Embryonic facial prominence (tissue), 1 donor: ENCODE results near the gene LRP8.

Source experiments
- DNase-seq: peaks from one replicate; pipeline ENCODE4 v3.0.0-alpha.2; 2016; ENCODE audit errors: extremely low spot score

LRP8 gene

DNA sequence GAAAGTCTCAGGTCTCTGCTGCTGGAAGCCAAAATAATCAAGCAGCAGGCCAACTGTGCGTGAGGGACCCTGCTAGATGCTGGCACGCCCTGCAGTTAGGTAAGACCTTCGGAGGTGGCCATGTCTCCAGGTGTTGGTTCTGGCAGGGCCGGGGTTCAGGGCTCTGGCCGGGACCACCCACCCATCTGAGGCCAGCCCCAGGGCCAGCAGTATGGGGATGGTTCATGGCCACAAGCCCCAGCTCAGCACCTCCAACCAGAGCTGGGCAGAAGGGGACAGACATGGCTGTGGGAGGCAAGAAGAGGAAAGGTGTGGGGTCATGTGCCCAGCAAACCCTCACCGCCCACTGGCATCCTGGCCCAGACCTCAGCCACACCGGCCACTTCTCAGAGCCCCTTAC, 23.3 kb downstream of the LRP8 start:
- no peak for DNase-seq

DNA sequence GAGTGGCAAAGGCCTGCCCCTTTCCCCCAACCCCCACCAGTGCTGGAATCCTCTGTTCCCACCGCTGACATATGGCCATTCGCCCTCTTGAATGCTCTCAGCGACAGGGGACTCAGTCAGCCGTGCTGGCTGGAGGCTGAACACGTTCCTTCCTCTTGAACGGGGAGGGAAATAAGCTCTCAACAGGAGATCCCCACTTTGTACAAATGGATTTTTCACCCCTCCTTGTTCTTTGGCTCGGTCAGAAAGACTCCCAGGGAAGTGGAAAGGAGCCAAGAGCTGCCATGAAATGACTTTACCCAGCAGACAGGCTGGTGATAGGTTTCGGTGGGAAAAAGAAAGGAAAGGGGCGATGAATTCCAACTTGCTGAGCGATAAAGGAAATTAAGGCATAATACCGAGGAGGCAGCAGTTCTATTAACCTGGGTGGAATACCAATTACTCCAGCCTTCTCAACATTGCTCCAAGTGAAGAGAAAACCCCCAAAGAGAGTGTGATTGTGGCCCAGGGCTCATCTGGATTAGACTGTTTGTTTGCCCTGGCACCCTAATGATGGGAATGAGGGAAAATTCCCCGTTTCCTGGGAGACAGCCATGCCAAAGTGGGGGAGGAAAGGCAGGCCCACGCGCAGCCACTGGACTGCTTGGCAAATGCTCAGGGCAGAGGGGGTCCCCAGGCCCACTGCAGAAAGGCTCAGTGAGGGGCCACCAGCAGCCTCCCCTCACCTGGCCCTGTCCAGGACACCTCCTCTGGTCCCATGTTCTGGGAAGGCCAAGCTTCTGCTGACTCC, 23.9 kb downstream of the LRP8 start:
- no peak for DNase-seq

DNA sequence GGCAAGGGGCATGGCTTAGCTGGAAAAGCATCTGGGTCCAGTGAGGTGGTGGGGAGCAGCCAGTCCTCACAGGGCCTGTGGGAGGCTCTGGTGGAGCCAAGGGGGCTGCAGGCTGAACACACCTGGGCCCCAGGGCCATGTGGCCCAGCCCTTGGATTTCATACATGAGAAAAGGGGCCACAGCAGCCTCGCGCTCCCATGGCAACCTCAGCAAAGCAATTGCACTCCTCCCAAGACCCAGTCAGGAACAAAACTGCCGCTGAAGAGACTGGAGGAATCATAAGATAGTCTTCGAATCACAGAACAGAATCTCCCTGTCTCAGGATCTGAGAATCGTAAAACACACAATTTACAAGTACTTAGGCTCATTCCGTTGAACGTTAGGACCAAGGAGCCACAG, 24.6 kb downstream of the LRP8 start:
- no peak for DNase-seq

DNA sequence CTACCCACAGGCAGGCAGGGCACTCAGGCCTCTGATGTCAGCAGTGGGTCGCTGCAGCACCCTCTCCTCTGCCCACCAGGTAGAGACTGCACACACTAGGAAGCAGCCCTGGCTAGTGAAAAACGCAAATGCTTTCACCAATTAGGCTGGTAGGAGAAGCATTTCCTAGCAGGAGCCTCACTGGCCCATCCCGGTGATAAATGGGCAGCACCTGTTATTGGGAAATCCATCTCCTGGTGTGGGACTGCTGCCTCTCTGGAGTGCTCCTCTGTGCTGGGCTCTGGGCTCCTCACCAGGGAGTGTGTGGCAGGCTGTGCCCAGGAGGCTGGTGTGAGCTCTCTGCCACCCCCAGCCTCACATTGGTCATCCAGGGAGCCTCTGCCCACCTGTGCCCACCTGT, 28.6 kb downstream of the LRP8 start:
- no peak for DNase-seq

DNA sequence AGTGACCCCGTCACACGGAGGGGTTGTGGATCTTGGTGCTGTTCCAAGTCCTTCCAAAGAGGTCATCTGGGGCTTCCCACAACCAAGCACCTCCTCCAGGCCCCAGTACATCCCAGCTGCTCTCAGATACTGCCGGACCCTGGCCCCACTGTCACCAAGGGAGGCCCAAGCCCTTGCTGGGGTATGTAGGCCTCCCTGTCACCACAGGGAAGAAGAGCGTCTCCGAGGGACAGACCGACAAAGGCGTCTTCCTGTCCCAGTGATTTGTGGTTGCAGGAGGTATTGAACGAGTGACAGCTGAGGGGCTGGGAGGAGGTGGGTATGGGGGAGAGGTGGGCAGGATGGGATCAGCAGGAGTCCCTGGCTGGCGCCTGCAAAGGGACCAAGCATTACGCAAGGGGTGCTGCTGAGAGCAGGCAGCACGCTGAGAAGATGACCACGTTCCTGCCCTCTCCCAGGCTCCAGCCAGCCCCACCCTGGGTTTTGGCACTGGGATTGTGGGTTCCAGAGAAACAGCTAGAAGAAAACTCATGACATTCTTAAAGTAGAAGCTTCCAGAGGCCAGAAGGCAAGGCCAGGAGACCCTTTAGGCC, 29.7 kb downstream of the LRP8 start:
- DNase-seq, result no peak

DNA sequence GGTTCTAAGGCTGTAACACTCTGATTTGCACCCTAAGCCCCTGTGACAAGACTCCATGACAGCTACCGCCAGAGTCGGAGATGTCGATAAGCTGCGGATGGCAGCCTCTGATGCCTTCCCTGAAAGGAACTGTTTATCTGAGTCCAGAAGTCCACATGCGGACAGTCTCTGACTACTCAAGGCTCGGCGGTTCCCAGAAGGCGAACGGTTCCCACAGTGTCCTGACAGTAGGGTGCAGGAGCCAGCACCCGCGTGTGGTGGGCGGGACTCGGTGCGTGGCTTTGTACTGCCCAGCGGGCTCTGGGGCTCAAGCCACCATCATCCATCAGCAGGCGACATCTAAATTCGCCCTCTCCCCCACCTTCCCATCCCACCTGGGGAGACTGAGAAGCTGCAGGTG, 30.7 kb downstream of the LRP8 start:
- DNase-seq, result no peak

DNA sequence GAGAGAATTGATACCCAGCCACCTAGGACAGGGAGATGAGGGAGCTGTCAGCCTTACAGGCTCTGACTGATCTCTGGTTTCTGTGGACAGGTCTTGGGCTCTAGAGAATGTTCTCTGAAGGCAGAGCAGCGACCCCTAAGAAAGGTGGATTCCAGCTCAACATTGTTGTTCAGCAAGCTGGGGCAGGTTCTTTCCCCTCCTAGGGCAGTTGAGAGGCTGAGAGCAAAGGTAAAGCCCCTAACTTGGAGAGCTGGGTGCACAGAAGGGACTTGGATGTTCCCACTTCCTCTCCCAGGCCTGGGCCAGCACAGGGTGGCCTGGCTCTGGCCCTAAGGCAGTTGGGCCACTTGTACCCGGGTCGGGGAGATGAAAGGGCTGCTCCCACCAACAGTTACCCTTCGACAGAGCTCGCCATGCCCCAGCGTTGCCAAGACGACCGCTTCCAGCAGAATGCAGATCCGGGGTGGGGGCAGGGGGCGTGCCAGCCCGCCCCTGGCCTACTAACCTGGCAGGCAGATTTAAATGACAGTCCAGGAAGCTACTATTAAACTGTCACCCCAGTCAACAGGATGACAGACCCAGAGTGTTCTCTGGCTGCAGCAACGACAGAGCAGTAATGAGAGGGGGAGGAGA, 31.6 kb downstream of the LRP8 start:
- DNase-seq, result no peak

DNA sequence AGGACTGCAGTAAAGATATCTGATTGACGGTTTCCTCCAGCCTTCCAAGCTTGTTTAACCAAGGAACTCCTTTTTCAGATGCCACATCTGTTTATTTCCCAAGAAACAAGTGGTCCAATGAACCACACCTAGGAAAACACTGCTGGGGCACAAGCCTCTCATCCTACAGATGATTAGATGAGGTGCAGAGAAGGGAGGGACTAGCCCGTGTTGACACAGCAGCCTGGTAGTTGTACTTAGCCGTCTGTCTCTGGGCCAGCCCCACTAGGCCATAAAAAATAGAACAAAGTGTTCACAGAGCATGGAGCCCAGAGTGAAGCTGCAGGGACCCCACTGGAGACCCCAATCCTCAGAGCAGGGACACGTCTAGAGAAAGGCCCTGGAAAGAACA, 32.1 kb downstream of the LRP8 start:
- no peak for DNase-seq

DNA sequence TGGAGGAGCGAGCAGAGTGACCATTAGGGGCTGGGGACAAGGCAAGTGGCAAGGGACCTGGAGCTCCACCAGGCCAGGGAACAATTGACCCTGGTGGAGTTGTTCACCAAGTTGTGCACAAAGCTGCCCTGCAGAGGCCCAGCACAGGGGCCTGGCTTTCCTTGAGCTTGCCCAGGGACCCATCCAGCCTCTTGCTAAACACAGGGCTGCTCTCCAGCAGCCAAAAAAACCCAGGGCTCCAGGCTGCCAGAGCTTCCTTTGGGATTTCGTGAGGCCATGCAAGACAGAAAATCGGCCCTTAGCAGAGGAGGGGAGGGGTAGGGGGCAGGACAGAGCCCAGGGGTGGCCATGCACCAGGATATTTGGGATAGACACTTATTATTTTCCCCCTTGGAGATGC, 32.6 kb downstream of the LRP8 start:
- DNase-seq, result no peak

DNA sequence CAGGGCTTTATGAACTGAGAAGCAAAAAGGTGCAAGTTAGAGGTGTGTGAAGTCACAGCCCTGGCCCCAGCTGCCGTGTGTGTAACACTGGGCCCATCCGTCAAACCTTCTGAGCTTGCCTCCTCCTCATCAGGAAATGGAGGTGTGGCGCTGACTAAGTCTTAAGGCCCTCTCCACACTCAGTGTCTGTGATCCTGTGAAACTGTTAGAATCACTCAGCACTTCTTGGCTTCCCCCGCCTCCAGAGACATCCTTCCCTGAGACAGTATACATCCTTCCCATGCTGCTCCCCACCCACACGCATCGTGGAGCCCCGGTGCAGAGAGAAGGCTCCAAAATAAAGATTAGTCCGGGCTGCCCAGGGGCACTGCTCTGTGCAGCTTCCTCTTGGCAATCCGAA, 33.3 kb downstream of the LRP8 start:
- no peak for DNase-seq

DNA sequence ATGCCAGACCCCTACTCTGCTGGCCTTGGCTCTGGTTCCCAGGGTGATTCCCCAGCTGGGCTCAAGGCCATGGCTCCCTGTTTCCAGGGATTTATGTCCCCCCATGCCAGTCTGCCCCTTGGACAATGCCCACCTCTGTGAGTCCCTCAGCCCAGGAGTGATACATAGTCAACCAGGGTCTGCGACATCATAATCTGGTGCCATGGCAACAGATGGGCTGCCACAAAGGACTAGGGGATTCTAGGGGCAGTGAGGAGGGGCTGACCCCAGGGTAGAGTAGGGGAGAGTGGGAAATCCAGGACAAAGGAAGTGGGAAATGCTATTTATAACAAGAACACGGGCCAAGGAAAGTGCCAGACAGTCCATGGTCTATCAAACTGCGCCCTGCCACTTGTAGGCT, 33.8 kb downstream of the LRP8 start:
- no peak for DNase-seq

DNA sequence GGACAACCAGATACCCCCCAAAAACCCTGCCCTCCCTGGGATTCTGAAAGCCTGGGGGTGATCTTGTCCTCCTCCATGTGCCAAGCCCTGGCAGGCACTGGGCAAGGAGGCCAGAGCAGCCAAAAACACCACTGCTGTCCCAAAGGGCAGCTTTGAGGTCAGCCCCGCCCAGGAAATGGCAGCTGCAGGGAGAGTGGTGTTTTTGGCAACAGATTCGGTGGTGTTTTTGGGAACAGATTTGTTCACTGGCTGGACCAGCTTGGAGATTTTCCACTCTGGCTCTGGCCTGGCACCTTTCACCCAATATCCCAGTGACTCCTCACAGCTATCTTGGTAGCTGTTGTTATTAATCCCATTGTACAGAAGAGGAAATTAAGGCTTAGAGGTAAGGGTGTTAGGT, 34.7 kb downstream of the LRP8 start:
- no peak for DNase-seq

DNA sequence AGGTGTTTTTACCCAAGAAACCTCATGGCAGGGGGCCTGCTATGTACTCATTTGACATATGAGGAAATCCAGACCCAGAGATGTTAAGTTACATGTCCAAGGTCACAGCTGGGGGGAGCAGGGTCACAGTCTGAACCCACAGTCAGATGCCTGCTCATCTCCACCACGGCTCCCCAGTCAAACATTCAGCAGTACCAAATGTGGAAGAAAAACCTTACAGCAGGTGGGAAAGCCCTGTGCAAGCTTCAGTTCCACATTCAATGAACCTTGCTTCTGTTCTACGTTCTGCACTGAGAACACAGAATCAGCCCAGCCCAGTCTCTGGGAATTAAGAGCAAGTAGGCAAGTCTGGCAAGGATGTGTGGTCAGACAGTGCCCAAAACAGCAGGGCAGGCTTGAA, 35.2 kb downstream of the LRP8 start:
- no peak for DNase-seq

DNA sequence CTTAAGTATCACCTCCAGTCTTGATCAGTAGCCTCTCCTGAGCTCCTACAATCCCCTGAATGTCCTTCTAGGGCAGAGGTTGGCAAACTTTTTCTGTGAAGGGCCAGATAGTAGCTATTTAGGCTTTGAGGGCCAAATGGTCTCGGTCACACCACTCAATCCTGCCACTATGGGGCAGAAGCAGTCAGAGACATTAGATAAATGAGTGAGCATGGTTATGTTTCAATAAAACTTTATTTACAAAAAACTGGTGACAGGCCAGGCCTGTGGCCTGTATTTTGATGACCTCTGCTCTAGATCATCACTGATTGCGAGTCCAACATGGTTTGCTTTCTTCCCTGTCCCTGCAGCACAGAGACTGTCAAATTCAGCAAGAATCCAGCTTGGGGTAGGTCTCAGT, 36.3 kb downstream of the LRP8 start:
- no peak for DNase-seq

DNA sequence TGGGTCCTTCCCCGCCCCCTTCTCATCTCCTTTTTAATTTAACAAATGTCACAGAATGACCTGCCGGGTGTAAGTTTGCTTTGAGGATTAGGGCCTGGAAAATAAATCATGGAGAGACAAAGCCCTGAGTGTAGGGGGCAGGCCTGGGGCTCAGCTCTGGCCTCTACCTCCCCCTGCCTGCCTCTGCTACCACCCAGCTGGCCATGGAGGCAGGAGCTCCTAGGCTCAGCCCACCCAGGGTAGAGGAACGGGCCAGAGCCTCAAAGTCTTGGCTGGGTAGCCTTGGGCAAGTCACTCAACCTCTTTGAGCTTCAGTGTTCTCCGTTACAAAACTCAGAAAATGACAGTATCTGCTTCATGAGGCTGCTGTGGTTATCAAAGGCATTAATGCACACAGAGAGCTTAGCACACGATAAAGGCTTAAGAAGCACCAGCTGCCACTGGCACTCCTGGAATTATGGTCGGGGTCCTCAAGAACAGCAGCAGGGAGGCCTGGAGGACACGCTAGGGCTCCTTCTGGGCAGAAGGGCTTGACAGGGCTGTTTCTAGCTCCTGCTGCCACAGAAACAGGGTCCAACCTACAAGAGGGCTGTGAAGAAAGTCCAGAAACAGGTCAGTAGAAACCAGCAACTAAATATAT, 39.0 kb downstream of the LRP8 start:
- no peak for DNase-seq

DNA sequence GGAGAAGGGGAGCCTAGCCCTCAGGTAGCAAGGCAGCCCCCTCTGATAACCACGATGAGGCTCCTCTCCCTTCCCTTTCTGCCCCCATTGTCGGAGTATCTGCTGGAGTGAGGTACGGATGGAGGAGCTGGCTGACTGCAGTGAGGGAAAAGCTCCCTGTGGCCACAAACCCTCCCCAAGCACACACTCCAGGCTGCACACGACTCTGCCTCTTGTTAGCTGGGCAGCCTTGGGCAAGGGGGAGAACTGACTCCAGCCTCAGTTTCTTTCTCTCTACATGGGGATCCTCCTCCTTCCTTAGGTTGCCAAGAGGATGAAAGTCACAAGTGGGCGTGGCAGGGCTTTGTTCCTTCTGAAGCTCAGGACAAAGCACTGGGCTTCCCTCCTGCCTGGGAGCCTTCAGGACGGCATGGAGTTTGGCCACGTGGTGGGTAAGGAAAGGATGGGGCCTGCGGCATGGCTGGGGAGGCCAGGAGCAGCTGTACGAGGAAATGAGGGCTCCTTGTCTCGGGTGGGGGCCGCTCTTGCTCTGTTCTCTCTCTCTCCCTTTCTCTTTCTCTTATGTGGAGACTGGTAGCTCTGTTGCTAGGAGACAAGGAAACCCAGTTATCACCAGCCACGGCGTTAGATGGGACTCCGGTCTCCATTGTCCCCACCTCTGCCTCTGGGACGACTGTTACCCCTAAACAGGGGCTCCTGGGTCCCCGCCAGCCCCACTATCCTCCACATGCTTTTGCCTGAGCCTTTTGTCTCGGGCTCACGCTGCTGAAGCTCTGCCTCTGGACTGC, 39.7 kb downstream of the LRP8 start:
- no peak for DNase-seq

DNA sequence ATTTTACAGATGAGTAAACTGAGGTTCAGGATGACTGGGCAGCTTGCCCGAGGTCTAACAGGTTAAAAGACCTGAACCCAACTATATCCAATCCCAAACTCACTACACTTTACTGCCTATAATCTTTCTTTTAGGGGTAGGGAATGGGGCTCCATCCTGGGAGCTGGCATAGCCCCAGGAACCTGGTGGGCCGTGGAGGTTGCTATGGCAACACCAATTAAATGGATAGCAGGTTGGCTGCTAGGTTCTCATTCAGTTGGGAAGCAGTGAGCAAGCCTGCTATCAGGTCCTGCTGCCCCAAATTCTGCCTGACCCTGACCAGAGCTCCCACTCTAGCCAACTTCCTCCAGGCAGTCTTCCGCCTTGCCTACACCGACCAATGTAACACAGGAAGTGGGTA, 40.9 kb downstream of the LRP8 start:
- no peak for DNase-seq

DNA sequence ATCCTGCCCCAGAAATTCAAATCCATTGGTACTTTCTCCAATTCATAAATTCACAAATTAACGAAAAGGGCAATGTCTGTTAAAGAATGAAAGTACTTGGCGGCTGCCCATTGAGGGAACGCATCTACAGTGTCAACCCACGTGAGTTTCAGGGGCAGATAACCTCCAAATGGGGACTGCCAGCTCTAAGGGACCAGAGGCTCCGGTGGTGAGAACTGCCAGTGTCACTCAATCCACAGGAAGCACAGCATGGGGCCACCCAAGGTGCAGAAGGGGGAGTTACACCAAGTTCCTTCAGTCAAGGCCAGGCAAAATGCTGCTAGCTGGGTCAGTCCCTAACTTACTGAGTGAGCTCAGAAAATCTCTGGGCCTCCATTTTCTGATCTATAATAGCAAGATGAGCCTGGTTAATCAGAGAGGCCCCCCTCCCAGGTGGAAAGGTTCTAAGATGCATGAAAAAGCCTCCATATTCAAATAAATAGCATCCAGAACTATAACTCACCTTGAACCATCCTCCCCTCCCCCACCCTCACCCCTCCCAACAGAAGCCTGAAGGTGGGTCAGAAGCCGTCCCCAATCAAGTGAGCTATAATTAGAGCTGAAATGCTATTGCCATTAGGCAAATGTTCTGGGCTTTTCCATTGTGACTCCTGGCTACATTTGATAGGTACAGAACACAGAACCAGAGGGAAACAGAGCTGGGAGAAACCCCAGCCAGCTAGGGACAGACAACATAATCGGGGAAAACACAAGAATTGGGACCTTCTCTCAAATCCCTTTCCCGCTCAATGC, 41.7 kb downstream of the LRP8 start:
- no peak for DNase-seq

DNA sequence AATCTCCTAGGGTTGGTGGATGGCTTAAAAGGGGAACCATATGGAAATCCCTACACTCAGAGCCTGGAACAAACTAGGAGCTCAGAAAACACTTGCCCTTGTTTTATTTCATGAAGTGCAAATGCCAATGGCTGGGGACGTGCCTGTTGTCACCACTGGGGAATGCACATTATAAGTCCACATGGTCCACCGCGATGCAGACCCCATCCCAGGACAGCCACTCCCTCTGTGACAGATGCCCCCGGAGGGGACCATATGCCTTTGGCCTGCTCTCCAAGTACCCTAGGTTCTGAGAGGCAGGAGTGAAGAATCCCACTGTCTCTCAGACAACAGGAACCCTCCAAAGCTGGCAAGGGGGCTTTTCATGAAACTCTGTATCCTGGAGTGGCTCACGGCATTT, 42.3 kb downstream of the LRP8 start:
- no peak for DNase-seq

DNA sequence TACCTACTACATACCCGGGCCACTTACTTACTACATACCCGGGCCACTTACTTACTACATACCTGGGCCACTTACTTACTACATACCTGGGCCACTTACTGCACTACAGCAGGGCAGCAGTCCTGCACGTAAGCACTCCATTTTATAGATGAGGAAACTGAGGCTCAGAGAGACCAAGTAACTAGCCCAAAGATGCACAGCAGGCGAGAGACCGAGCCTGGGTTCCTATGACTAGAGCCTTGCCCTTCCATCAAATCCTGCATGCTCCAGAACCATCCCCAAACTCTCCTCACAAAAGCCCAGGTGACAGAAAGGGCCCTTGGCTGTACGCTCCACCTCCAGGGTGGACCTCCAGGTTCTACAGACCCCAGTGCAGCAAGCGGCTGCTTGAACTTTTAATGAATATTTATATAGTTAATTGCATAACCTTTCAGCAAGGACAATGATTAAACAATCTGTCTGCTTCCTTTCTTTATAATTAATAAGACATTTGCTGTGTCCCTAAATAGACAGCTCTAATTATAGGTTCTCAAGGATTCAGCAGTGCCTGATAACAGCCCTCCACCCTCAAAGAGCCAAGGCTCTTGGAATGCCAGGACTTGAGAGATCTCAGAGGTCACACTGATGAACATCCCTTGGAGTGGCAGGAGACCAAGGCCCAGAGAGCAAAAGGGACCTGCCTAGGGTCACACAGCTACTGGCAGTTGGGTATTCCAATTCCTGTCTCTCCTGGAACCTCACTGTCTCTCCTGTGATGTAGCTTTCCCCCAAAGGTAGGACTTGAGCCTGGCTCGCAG, 43.4 kb downstream of the LRP8 start:
- DNase-seq, result no peak
